ENCODE data around the gene ITGBL1.

Gene ITGBL1

GRCh38 chr13:101545521-101545920 lies 93.0 kb downstream of the ITGBL1 start:
- Mint-ChIP-seq H3K27ac (no peak overlapping the region), H3K27me3 (peaks cover 0 to 9% of the 10 kb centered on the region in 2 donors), H3K4me1 (no peaks in the 10 kb centered on the region), H3K9me3 (peaks cover 0 to 2% of the 10 kb centered on the region in 2 donors), H3K4me3 (no peak overlapping the region), H3K36me3 (no peaks in the 10 kb centered on the region)
- no peak for DNase-seq
- no peak for ATAC-seq (replicated peaks)

DNA sequence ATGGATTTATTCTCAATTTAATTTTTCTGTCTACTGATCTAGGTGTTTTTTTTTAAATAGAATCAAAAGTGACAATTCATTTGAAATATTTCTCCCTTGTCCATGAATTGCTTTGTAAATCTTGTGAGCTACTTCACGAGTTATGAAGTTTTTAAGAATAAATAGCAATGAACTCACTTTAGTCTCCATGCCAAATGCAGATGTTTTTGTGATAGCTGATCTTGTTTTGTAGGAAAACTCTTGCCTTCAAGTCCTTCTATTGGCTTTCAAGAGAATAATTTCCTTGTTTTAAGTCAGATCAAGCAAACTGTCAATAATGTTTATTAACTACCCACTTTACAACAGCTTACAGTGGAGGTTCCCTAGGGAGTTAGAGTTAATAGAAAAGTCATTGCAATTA lies 99.8 kb downstream of the ITGBL1 start:
- no peaks in the 10 kb centered on the region for H3K36me3 Mint-ChIP-seq

GRCh38 chr13:101552786-101553185 lies 100.3 kb downstream of the ITGBL1 start:
- DNase-seq (no peak), ATAC-seq (replicated peaks) (no peak)
- H3K27ac Mint-ChIP-seq: no peak overlapping the region
- no peaks in the 10 kb centered on the region for H3K4me1 Mint-ChIP-seq
- no peaks in the 10 kb centered on the region for H3K36me3 Mint-ChIP-seq
- H3K9me3 Mint-ChIP-seq: no peaks in the 10 kb centered on the region
- no peak overlapping the region for H3K4me3 Mint-ChIP-seq
- peaks cover 0 to 6% of the 10 kb centered on the region in 2 donors for H3K27me3 Mint-ChIP-seq

More for the DNA sequence above, 99.8 kb downstream of the ITGBL1 start:
- no peak for ATAC-seq (replicated peaks)
- Mint-ChIP-seq H3K27me3 (peaks cover 0 to 6% of the 10 kb centered on the region in 2 donors), H3K4me3 (no peak overlapping the region), H3K9me3 (no peaks in the 10 kb centered on the region), H3K27ac (no peak overlapping the region), H3K4me1 (no peaks in the 10 kb centered on the region)
- DNase-seq: no peak

- ATAC-seq (replicated peaks) (no peak), DNase-seq (no peak)
- Mint-ChIP-seq H3K27ac (no peak overlapping the region), H3K4me1 (no peaks in the 10 kb centered on the region), H3K9me3 (no peaks in the 10 kb centered on the region), H3K27me3 (peaks cover 0 to 6% of the 10 kb centered on the region in 2 donors), H3K36me3 (no peaks in the 10 kb centered on the region), H3K4me3 (no peak overlapping the region)
Observed at GRCh38 chr13:101554420-101555125, 102.1 kb downstream of the ITGBL1 start.

DNA sequence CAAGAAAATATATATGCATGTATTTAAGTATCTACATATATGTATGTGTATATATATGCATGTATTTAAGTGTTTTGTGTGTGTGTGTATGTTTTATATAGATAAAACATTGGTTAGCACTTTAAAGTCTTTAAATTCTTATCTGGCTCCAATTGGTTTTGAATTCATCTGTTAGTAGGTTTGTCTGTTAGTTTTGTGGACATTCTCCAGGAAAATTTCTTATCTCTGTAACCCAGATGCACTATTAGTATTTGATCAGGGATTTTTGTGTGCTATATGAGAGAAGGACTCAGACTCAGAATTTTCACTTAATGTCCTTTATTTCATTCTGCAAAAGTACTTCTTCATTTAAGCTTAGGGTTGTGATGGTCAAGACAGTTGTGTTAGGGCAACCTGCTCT lies 103.1 kb downstream of the ITGBL1 start:
- DNase-seq (no peak), ATAC-seq (replicated peaks) (no peak)
- Mint-ChIP-seq H3K4me1 (no peaks in the 10 kb centered on the region), H3K36me3 (no peaks in the 10 kb centered on the region), H3K9me3 (no peaks in the 10 kb centered on the region), H3K4me3 (no peak overlapping the region), H3K27ac (no peak overlapping the region), H3K27me3 (peaks cover 0 to 6% of the 10 kb centered on the region in 2 donors)

DNA sequence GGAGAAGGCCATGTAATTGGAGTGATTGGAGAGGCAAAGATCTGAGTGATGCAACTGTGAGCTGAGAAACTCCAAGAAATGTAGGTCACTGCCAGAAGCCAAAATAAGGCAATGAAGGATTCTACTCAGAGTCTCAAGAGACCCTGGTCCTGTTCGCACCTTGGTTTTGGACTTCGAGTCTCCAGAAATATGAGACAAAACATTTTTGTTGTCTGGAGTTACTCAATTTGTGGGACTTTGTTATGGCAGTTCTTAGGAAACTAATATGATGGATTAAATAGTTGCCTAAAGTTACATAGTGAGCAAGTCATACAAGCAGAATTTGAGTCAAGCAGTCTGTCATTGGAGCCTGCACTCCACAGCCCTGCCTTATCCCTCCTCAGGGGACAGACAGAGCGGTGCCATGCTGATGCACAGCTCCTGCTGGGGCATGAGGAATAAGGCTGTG lies 104.2 kb downstream of the ITGBL1 start:
- no peak for DNase-seq
- Mint-ChIP-seq H3K27me3 (peaks cover 0 to 9% of the 10 kb centered on the region in 2 donors), H3K4me1 (no peaks in the 10 kb centered on the region), H3K4me3 (no peak overlapping the region), H3K27ac (no peak overlapping the region), H3K9me3 (no peaks in the 10 kb centered on the region), H3K36me3 (no peaks in the 10 kb centered on the region)
- ATAC-seq (replicated peaks): no peak

DNA sequence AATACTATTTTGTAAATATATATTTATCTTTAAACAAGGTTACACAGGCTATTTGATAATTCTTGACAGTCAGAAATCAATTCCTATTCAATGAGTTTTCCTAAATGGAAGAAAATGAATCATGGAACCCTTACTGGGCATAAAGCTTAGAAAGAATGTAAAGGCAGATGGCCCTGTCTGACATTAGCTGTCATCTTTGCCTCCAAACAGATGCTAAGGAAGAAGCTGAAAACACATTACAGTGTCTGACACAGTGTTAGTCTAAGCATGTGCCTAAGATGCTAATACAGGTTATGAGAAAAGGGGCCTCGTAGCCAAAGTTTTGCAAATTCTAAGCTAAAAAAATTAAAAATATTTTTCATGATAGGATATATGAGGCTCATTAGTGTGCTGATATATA lies 112.8 kb downstream of the ITGBL1 start:
- no peaks in the 10 kb centered on the region for H3K4me1 Mint-ChIP-seq
- H3K9me3 Mint-ChIP-seq: no peaks in the 10 kb centered on the region
- peaks cover 0 to 9% of the 10 kb centered on the region in 2 donors for H3K27me3 Mint-ChIP-seq
- H3K4me3 Mint-ChIP-seq: no peak overlapping the region
- no peaks in the 10 kb centered on the region for H3K36me3 Mint-ChIP-seq
- H3K27ac Mint-ChIP-seq: no peak overlapping the region
- no peak for DNase-seq
- ATAC-seq (replicated peaks): no peak

DNA sequence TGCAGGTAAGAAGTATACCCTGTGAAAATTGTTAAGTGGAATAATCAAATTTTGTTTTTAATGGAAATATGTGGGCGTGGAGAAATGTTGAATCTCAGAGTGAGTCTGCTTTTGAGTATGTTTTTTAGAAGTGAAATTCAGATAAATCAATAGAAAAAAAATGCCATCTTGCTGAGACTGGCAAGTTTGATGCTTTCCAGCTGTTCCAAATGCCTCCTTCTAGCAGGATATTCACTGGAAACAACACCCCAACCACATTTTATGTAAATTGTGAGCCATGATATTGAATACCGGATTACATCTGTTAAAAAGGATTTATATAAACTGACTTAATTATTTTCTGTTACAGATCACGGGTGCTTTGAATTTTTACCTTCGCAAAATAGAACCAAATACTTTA lies 115.4 kb downstream of the ITGBL1 start:
- no peak overlapping the region for H3K4me3 Mint-ChIP-seq
- H3K27ac Mint-ChIP-seq: no peak overlapping the region
- DNase-seq (no peak), ATAC-seq (replicated peaks) (no peak)
- H3K36me3 Mint-ChIP-seq: no peaks in the 10 kb centered on the region
- no peaks in the 10 kb centered on the region for H3K9me3 Mint-ChIP-seq
- H3K27me3 Mint-ChIP-seq: no peaks in the 10 kb centered on the region
- no peaks in the 10 kb centered on the region for H3K4me1 Mint-ChIP-seq

GRCh38 chr13:101569807-101570206 lies 117.3 kb downstream of the ITGBL1 start:
- Mint-ChIP-seq H3K27me3 (no peaks in the 10 kb centered on the region), H3K27ac (no peak overlapping the region), H3K36me3 (no peaks in the 10 kb centered on the region), H3K4me1 (no peaks in the 10 kb centered on the region), H3K9me3 (no peaks in the 10 kb centered on the region), H3K4me3 (no peak overlapping the region)
- ATAC-seq (replicated peaks): no peak
- DNase-seq: no peak

DNA sequence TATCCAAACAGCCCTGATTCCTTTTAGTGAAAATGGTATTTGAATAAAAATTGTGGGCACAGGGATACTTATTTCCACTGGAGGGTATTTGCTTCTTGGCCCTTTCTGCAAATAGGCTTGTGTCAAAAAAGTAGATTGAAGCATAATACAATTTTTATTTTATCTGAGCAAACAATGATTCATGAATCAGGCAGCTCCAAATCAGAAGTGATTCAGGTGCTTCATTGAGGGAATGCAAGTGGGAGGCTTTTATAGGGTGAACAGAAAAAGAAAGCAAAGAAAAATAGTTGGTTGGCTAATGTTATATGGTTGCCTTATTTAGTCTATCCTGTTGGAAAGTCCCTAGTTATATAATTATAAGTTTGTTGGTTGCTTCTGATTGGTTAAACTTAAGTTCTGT lies 117.9 kb downstream of the ITGBL1 start:
- Mint-ChIP-seq H3K9me3 (no peaks in the 10 kb centered on the region), H3K4me3 (no peak overlapping the region), H3K4me1 (no peaks in the 10 kb centered on the region), H3K27ac (no peak overlapping the region), H3K36me3 (no peaks in the 10 kb centered on the region), H3K27me3 (no peaks in the 10 kb centered on the region)
- no peak for ATAC-seq (replicated peaks)
- no peak for DNase-seq

DNA sequence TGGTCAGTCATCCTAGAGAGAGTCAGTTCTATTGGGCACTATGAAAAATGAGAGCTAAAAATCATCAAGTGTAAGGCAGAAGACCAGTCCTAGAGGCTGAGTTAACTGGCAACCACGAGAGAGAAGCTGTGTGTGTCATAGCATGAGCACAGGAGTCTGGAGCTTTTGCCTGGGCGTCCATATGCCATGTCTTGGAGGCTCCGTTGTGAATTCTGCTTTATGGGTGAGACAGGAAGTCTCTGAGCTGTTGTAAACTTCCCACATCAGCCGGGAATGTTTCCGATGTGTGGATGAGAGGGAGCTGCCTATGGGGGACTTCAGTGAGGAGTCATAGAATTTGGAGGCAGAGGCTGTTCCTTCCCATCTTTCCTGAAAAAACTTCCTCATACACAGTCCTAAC lies 120.0 kb downstream of the ITGBL1 start:
- no peaks in the 10 kb centered on the region for H3K9me3 Mint-ChIP-seq
- DNase-seq (no peak), ATAC-seq (replicated peaks) (no peak)
- no peak overlapping the region for H3K4me3 Mint-ChIP-seq
- H3K27me3 Mint-ChIP-seq: no peaks in the 10 kb centered on the region
- H3K36me3 Mint-ChIP-seq: no peaks in the 10 kb centered on the region
- no peak overlapping the region for H3K27ac Mint-ChIP-seq
- H3K4me1 Mint-ChIP-seq: no peaks in the 10 kb centered on the region

DNA sequence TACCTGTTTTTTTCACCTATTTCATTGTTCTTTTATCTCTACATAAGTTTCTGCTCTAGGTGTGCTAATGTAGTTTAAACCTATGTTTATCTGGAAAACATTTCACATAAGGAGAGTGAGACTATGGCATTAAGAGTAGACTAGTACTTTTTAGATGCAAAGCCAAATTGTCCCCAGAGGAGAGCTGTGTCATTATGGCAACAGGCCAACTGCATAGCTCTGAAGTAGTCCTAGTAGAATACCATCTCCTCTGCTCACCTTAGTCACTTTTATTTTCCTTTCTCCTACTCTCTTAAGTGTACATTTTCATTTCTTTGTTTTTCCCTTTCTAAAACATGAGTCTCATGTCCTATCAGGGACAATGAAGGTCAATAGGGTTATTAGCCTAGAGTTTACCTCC lies 123.1 kb downstream of the ITGBL1 start:
- Mint-ChIP-seq H3K27me3 (no peaks in the 10 kb centered on the region), H3K4me1 (no peaks in the 10 kb centered on the region), H3K9me3 (no peaks in the 10 kb centered on the region), H3K36me3 (no peaks in the 10 kb centered on the region), H3K4me3 (no peak overlapping the region), H3K27ac (no peak overlapping the region)
- ATAC-seq (replicated peaks) (no peak), DNase-seq (no peak)

DNA sequence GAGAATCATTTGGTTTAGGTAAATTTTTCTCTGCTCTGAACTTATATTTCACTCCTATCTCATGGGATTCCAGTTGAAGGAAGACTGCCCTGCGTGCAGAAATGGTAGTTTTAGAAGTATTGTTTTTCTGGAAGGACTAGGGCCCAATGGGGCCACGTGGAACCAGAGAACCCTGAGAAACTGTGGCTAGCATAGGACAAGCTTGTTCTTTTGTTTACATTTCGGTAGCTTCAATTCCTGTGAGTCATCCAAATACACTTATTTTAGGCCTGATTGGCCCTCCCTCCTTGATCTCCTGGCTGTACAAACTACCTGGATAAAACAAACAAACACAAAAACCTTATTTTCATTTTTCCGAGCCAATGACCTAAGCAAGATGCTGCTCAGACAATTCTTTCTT lies 124.0 kb downstream of the ITGBL1 start:
- ATAC-seq (replicated peaks) (no peak), DNase-seq (no peak)
- no peak overlapping the region for H3K27ac Mint-ChIP-seq
- H3K27me3 Mint-ChIP-seq: no peaks in the 10 kb centered on the region
- H3K36me3 Mint-ChIP-seq: no peaks in the 10 kb centered on the region
- no peaks in the 10 kb centered on the region for H3K9me3 Mint-ChIP-seq
- H3K4me1 Mint-ChIP-seq: no peaks in the 10 kb centered on the region
- H3K4me3 Mint-ChIP-seq: no peak overlapping the region

GRCh38 chr13:101576977-101577376 lies 124.5 kb downstream of the ITGBL1 start:
- ATAC-seq (replicated peaks): no peak
- no peaks in the 10 kb centered on the region for H3K9me3 Mint-ChIP-seq
- H3K27me3 Mint-ChIP-seq: no peaks in the 10 kb centered on the region
- no peak overlapping the region for H3K4me3 Mint-ChIP-seq
- H3K27ac Mint-ChIP-seq: no peak overlapping the region
- H3K36me3 Mint-ChIP-seq: no peaks in the 10 kb centered on the region
- DNase-seq: no peak
- H3K4me1 Mint-ChIP-seq: no peaks in the 10 kb centered on the region

DNA sequence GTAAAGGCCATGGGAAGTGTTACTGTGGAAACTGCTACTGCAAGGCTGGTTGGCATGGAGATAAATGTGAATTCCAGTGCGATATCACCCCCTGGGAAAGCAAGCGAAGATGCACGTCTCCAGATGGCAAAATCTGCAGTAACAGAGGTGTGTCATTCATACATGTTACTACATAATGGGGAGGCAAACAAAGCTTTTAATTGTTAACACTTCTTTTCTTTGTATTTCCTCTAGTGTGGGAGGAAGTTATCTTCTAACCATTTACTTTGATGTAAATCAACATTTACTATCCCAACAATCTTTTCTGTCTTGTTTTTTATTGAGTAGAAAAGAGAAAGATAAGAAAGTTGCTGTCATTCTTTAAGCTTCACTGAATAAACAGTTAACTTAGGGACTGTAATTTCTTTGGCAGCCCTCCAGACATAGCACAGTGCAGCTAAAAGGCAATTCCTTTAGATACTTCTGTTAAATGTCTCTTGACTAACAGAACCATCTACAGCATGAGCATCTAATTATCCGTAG lies 126.9 kb downstream of the ITGBL1 start:
- H3K27ac Mint-ChIP-seq: no peak overlapping the region
- H3K27me3 Mint-ChIP-seq: peaks cover 0 to 3% of the 10 kb centered on the region in 2 donors

More for the DNA sequence above, 126.9 kb downstream of the ITGBL1 start:
- no peaks in the 10 kb centered on the region for H3K9me3 Mint-ChIP-seq
- no peaks in the 10 kb centered on the region for H3K36me3 Mint-ChIP-seq
- ATAC-seq (replicated peaks) (no peak), DNase-seq (no peak)
- H3K4me3 Mint-ChIP-seq: no peak overlapping the region
- no peaks in the 10 kb centered on the region for H3K4me1 Mint-ChIP-seq
